ENCODE data around the gene ATP11C.
"Not testable (repeated sequence)": the region's sequence is repeated elsewhere in the genome, so short reads cannot be mapped to it uniquely, and the experiment has no call there.

The ATP11C gene

DNA sequence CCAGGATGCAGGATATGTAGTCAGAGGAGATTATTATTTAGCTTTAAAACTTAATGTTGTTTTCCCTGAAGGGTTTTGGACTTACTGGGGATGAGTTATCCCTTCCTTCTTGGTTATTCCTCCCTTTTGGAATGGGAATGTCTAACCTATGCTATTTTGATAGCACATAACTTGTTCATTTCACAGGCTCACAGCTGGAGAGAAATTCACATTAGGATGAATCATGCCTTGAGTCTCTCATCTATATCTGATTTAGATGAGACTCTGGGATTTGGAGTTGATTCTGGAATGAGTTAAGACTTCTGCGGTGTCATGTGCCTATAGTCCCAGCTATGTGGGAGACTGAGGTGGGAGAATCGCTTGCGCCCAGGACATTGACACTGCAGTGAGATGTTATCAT, 81.1 kb downstream of the ATP11C start:
- no peak for DNase-seq

DNA sequence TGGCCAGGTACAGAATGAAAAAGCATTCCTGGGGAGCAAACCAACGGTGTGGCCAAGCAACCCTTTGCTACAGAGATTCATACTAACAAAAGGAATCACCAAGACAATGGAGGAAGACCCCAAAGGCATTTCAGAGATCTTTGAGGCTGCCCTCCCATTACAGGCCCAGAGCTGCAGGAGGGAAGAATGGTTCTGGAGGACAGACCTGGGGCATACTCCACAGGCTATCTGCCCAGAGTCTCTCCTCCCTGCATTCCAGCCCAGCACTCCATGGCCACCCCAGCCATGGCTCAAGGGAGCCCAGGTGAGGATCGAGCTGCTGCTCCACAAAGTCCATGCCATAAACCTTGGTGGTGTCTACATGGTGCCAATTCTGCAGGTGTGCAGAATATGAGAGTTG, 81.9 kb downstream of the ATP11C start:
- no peak for DNase-seq

DNA sequence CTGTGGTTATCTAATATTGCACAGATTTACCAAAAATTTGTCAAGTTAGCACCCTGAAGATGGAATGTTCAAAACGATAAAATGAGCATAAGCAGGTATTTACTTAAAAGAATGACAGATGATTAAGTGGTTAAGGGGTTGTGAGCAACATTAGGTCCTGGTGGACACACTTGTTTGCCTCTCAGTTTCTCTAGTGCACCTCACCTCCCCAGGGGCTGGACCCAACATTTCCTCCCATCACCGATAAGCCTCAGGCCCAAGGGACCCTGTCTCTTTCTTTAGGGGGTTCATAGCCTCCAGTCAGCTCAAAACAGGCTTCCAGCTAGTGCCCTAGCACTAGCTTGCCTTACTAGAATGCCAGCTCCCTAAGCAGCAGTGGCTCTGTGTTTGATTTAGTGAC, 88.0 kb downstream of the ATP11C start:
- no peak for DNase-seq

DNA sequence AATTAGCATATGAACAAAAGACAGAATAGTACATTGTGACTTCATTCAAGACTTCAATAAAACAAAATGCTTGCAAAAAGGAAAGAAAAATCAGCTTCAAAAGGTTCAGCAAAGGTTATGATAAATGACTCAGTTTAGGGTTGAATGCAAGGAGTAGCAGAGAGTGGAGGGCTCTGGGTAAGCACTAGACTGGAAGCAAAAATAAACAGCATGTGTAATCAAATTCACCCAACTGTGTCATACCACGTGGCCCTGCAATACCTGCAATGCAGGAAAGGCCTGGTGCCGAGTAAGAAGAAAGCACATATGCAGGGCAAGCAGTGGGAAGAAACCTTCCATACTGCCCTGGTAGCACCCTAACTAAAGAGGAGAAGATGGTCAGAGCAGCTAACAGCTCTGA, 88.7 kb downstream of the ATP11C start:
- no peak for DNase-seq

DNA sequence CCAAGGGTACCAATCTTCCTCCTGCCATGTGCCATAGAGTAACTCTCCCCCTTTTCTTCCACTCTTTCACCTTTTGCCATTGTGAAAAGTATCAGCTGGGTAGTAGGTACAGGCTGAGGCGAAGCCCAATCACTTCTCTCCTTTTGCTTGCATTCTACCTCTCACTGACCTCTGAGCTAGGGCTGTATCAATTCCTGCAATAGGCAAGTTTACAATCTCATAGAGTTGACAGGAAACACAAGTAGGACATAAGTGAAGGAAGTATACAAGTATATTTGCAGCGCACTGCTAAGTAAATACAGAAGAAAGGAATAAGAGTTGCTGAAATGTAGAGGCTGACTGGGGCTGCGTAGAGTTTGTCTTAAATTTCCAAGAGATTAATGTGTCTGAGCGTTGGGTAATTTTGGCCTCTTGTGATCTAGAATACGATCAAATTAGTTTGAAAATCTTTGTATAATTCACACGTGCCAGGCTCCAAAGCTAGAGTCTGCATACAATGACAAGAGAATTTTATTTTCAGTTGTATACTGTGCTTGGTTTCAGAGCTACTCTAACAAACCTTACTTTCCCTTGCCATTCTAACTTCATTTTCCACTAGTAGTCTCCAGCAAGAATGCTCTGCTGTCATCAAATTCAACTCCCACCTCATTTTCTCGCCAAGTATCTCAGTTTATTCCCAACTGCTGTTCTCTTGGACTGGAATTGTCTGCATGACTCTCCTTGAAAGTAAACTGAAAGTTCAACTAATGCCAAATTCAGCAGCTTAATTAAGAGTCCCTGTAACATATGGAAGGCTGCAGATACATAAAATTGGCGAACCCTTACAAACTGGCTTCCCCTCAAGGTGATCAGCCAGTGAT, 90.3 kb downstream of the ATP11C start:
- no peak for DNase-seq

DNA sequence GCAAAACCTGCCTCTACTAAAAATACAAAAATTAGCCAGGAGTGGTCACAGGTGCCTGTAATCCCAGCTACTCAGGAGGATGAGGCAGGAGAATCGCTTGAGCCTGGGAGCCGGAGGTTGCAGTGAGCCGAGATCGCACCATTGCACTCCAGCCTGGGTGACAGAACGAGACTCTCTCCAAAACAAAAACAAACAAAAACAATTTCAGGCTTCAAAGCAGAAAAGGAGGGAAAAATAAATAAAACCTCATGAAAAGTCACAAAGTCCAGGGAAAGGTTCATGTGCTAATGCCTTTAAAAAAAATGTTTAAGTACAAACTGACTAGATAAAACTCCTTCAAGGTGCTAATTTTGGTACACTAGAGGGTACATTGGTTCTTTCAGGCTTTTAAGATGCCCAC, 96.5 kb downstream of the ATP11C start:
- DNase-seq = not testable (repeated sequence)

DNA sequence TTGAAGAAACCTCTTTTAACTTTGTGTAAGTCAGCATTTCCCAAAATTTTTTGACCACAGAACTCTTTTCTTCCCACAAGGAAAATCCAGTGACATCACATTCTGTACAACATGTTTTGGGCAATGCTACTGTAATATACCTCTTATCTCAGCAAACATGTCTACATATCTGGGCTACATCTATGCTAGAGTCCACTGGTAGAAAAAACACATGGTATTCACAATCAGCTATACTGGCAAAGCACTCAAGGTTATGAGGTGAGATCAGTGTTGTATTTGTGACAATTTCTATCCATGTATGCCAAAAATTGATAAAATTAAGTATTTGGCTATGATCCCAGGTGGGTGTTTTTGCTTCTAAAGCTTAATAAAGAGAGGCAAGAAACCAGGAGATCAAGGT, 98.0 kb downstream of the ATP11C start:
- no peak for DNase-seq

DNA sequence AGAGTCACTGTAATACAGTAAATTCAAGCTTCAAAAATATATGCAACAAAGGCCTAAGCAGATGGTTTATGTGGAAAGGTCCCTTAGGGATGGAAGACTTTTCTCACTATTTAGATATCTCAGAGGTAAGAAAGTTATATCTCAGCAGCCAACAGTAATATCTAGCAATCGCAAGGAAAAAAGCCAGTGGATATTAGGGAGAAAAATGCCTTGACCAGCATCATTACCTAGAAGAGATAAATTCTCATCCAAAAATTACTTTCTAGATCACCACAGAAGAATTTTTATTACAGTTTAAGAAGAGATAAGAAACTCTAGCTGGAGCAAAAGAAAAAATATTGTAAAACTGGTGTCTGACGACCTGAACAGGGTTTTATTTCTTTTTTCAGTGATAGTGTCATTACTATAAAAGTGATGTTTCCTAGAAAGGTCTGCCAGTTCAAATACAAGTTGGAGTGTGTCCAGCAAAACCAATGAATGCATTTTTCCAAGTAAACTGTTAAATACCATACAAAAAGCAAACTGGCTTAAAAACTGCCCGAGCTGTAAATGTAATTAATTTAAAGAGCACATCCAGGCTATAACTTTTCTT, 100.0 kb downstream of the ATP11C start:
- no peak for DNase-seq

DNA sequence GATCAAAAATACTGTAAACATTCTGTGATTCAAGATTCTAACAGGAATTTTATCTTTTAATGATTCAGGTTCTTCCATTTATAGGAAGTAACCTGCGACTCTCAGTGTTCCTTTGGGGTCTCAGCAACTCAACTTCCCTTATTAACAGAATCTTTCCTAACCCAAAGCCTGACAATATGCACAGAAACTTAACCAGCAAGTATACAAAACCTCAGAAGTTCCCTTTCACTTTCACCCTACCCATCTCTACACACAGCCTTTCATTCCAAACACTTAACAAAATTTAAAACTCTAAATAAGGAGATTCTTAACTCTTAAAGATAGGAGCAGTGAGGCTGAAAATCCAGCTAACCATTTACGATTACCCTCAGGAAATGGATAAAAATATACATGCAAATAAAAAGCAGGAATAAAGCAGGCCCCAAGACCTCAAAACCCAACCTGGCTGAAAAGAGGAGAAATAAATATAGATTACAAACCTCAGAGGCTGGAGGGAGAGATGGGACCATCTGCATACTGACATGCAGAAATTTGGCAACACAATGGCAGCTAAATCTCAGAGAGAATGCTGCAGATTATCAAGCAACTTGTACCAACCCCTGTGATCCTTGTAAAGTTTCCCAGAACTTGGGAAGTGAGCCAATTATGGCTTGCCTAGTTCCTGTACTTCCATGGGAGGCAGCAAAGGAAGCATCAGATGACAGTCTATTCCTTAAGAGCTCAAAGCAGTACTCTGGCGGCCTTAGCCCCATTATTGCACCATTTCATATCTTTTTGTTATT, 101.0 kb downstream of the ATP11C start:
- DNase-seq = peak in 1 of 2 experiments; percentile 31

DNA sequence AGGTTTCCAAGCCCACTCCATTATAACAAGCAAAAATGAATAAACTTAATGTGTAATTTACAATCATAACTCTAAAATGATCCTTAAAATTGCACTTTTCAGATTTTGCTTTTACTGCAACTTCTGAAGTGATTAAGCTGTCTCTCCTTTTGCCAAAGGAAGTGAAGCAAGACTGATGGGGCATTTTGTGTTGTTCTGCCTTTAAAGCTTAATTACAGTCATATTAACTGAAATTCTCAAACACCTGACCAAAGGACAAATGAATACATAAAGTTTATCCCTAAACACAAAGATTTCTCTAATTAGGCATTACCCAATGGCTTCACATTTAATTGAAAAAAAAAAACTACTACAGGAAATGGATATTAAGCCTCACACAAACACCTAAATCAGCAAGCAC, 101.8 kb downstream of the ATP11C start:
- DNase-seq = no peak

DNA sequence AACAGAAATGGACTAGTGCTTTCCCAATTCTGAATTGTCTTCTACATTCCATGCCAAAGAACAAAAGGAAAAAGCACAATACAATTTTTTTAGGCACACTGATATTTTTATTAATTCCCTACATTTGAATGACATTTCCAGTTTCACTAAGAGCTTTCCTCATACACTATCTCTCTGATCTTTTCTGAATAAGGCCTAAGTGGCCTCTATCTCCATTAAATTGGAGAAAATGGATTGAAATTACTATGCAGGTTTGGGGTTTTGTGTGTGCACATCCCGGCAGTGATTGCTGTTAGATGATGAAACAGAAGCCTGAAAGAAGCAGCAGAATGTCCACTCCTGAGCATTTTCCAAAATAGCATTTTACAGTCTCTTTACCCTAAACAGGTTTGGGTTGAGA, 104.0 kb downstream of the ATP11C start:
- DNase-seq = no peak

DNA sequence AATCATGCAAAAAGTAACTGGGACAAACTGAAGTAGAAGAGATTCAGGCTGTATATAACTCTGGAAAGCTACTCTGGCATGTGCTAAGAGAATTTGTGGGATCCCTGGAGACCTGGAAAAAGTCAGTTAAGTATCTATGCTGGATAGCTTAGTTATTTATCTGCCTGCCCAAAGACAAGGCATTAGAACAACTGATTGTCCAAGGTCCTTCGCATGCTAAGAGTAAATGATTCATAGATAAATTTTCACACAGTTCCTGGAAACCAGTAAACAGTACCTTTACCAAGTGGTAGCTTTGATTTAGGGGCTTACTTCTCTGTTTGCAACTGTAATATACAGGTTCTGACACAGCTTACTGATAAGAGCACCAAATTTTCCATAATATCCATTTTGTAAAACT, 104.8 kb downstream of the ATP11C start:
- no peak for DNase-seq

DNA sequence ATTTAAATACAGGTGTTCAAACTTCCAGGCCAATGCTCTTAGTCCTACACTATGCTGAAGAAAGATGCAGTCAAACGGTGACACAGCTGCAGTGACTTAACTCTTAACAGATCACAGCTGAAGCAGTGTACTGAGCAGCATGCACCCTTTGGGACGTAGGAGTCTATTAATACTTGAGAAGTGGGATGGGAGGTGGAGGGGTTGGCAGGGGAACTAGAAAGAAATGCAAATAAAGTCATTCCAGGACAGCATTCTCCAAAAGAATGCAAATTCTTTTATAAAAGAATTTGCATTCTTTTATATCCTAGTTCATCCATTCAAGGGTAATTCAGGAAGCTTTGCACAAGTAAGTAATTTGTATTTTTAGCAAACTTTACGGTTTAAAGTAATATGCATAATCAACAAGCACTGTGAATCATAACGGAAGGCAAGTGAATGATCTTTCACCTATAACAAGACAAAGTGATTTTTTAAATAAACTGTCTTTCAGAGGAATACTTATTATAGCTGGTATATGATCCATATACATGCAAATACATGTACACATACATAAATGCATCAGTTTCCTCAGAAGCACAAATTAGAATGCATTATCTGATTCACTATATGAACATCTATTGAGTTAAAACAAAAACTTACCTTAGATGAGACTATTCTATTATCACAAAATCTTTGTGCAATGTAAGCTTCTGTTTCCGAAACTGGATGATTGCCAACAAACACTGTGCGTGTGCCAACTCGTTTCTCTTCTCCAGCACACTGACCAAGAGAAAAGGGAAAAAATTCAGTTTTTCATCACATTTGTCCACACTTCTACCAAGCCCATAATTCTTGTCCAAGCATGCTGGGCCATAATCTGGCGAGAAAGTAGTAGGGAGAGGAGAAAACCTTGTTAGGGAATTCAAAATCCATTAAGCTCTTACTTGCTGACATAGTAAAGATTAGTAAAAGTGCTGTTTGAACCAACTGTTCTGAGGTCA, 106.5 kb downstream of the ATP11C start:
- DNase-seq = no peak

DNA sequence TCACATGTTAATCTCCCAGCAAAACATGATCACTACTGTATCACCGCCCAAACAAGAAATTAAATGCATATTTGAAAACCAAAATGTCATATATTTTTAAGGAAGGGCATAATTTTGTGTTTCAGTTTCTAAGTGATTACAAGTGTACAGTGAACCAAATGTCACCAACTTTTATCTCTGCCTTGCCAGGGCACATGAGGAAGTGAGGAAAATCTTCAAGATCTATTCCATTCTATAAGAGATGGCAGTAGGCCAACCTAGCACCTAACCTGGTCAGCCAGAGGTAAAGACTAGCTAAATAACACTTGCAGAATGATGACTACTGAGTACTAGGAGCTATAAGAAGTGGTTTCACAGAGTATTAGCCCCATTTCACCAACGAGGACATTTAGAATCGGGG, 107.2 kb downstream of the ATP11C start:
- DNase-seq = no peak

DNA sequence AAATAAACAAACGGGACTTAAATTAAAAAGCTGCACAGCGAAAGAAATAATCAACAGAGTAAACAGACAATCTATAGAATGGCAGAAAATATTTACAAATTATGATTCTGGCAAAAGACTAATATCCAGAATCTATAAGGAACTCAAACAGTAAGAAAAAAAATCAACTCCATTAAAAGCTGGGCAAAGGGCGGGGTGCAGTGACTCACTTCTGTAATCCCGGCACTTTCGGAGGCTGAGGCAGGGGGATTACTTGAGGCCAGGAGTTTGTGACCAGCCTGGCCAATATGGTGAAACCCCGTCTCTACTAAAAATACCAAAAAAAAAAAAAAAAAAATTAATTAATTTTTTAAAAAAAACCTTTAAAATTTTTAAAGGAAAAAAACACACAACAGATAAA, 109.0 kb downstream of the ATP11C start:
- DNase-seq = no peak

DNA sequence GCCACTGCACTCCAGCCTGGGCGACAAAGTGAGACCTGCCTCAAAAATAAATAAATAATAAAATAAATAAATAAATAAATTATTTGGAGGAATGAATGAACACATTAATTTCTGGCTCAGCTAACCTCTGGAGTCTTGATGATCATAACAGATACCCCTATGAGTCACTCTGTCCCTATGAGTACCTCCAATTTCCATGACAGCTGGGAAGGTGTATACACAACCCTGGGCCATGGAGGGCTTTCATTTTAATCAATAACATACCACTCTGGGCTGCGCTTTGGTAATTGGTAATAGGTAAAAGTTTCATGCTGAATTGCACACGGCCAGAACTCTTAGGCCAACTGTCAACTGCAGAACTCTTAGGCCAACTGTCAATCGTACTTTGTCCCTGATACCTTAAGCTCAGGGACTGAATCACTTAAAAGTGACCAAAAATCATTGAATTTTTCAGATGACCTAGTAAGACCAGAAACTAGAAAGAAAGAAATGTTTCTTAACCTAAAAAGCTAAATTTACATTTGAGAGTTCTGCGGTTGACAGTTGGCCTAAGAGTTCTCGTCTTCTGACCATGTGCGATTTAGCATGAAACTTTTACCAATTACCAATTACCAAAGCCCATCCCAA, 112.4 kb downstream of the ATP11C start:
- DNase-seq = no peak

DNA sequence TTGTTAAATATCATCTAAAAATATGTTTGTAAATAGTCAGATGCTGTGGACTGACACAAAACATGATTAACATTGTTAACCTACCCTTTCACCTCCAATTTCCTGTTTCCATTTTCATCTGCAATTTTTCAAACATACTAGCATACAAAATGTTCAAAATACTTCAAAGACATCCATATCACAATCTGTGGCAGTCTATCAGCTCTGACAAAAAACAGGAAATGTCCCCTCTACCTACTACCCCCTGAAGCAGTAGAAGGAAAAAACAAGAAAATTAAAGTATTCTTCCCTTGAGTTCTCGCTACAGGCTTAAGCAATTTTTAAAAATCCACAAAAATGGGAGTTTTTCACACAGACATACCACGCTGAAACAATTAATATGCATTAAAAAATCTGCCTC, 116.6 kb downstream of the ATP11C start:
- DNase-seq = no peak

DNA sequence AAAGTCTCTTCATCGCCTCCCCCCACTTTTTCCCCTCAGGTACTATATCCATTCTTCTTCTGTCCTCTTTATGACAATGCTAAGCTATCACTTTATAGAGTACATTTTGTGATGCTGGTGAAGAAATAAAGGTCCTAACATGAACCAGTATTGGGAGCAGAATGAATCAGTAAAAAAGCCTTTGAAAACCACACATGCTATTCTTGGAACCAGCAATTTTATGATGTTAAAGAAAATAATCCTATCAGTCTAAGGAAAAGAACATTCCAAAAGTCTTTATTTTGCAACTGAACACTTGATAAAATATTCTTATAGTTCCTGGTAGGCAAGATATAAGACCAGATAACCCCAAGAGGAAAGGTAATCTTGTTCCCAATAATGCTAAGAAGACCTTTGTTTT, 117.1 kb downstream of the ATP11C start:
- DNase-seq = no peak

DNA sequence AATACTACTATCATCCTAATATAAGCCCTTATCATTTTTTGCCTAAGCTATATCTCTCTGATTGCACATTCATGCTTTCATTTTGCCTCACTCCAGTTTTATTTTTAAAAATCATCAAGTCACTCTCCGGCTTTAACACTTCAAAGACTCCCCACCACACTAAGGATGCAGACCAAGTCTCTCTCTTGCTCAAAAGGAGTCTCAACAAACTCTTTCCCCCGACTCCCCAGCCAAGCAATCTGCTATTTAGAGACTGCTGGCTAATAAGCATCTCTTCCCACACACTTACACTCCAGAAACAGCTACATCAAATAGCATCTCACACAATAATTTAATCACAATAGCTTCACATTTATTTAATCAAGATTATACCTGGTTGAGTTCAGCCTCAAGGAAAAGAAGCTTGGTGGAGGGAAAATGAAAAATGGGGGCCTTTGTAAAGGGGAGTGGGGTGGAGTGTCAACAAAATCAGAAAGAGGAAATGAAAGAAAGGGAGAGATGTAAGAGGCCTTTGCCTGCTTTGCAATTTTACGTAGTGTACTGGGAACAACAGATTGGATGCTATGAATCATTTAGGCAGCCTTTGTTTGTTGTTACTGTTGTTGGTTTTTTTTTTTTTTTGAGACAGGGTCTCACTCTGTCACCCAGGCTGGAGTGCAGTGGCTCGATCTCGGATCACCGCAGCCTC, 120.8 kb downstream of the ATP11C start:
- no peak for DNase-seq

DNA sequence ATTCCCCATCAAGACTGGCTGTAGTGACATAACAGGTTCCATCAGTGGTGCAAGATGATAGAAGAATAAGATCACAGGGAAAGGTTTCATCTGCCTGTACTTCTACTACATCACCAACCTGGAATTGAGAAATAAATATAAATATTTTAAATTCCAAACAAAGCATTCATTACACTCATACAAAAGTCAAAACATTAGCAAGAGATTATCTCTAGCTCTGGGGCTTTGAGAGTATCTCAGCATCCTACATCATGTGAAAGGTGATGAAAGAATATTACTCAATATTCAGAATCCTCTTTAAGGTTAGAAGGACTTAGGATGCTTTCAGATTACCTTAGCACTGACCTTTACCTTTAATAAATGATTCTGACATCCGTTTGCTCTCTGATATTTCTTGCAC, 128.4 kb downstream of the ATP11C start:
- no peak for DNase-seq

DNA sequence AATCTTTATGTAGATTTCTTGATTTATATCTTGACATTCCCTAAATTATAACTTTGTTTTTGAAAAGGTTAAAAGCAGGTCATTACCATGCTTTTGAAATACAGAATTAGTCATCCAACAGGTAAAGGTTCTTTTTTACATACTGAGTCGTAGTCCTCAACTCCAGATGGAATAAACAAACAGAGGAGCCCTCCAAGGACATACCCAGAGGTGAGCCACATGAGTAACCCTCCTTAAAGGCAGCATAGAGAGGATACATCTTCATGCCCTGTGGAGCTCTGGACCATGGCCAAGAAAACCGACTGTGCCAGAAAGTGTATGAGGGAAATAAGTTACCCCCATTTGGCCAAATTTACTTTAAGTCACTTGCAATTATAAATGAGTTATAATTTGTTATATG, 129.6 kb downstream of the ATP11C start:
- DNase-seq = no peak

DNA sequence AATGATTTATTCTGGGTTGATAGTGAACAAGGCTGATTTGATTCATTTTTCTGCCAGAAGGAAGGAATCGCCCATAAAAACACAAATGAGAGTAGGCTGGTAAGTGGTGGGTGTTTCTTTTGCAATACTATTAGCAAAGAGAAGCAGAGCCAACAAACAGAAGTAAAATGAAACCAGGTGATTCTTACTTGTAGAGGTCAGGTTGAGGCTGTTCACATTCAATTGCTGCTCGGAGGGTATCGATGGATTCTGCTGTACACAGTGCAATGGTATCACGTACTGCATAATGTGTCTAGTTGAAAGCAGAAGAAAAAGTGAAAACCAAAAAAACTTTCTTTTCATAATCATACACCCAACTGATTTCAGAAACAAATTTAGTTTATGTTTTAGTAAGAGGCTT, 130.8 kb downstream of the ATP11C start:
- no peak for DNase-seq

All from NCI-H524 (cell line).